ENCODE measurements around the gene CD72. TPM values are rescaled to one million over a fixed set of nuclear protein-coding genes. Genes with fewer than 3 reads are reported as not detected.

The CD72 gene
- total and polyA plus RNA-seq, 4 experiments from 2014 or later, result 1.4 to 6.5 (median 3.1) TPM

DNA sequence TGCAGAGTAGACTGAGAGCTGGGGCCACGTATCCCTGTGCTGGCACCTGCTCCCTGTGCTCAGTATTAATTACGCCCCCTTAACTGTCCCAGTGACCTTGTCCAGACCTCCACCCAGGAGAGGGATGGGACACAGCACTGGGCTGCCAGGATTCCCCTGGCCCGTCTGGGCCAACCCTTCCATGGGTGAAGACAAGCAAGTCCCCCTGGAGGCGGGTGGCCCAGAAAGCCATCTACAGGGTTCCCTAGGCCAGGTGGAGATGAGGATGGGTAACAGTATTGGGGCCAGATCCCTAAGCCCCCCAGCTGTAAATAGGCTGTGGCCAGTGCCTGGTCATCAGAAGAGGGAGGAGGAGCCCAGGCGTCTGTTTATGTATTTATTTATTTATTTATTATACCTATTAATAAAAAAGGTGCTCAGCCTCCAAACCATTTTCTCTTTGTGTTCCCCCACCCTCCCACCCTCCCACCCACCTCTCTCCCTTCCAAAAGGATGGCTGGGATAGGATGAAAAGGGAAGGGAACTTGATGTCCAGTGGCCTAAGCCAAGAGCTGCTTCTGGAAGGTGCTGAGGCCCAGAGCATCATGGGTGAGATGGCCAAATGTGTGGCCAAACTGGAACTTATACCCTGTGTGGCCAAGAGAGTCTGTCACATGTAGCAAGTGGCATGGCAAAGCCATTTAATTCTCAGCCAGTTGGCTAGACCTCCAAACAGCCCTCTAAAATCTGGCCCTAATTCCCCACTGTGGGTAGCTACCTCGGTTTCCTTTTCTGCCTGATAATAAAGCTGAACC, 56.5 kb downstream of the CD72 start:
- no peaks in the 10 kb centered on the region for H3K36me3 ChIP-seq (ENCODE audit: insufficient read depth, low read length)
- CTCF ChIA-PET (ENCODE audit: partially characterized antibody), result no interaction called here
- H3K27me3 ChIP-seq (ENCODE audit: insufficient read depth, low read length), result no peaks in the 10 kb centered on the region
- intact Hi-C loops (cut with micrococcal nuclease), result no loop called here
- H3K27ac Mint-ChIP-seq, result no peak overlapping the region
- POLR2A ChIA-PET (ENCODE audit: partially characterized antibody), result no interaction called here
- H3K4me3 Mint-ChIP-seq, result no peak overlapping the region
- no peaks in the 10 kb centered on the region for H3K4me1 Mint-ChIP-seq
- H3K9me3 ChIP-seq (ENCODE audit: control insufficient read depth in 1 of 2, low read length in 2 of 2), result no peaks in the 10 kb centered on the region
- H3K36me3 Mint-ChIP-seq, result peaks cover 0 to 4% of the 10 kb centered on the region in 2 donors
- no peak overlapping the region for H3K4me3 ChIP-seq (ENCODE audit: low read length in 2 of 2)
- no peak for DNase-seq
- H3K27me3 Mint-ChIP-seq, result no peaks in the 10 kb centered on the region
- H3K4me1 ChIP-seq (ENCODE audit: insufficient read depth, low read length), result no peaks in the 10 kb centered on the region
- H3K9me3 Mint-ChIP-seq, result no peaks in the 10 kb centered on the region
- H3K27ac ChIP-seq (ENCODE audit: low read depth, low read length), result no peak overlapping the region

DNA sequence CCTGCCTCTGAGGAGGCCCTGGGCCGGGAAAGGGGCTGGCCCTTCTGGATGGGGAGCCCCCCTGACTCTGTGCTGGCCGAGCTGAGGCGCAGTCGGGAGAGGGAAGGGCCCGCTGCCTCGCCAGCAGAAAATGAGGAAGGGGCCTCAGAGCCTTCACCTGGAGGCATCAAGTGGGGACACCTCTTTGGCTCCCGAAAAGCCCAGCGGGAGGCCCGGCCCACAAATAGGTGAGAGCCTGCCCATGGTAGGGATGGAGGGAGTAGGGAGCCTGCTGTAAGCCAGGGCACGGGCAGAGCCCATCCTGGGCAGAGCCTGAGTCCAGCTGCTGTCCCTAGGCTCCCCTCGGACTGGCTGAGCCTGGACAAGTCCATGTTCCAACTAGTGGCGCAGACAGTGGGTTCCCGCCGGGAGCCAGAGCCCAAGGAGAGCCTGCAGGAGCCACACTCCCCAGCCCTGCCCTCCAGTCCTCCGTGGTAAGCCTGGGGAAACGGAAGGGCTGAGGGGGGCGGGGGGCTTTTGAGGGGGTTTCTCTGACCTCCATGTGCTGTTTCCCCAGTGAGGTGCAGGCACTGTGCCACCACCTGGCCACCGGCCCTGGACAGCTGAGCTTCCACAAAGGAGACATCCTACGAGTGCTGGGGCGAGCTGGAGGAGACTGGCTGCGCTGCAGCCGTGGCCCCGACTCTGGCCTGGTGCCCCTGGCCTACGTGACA, 57.4 kb downstream of the CD72 start:
- H3K27ac Mint-ChIP-seq, result no peak overlapping the region
- CTCF ChIA-PET (ENCODE audit: partially characterized antibody), result no interaction called here

More for the DNA sequence above, 57.4 kb downstream of the CD72 start:
- no peaks in the 10 kb centered on the region for H3K4me1 Mint-ChIP-seq
- no peaks in the 10 kb centered on the region for H3K36me3 ChIP-seq (ENCODE audit: insufficient read depth, low read length)
- no peak overlapping the region for H3K4me3 ChIP-seq (ENCODE audit: low read length in 2 of 2)
- H3K4me1 ChIP-seq (ENCODE audit: insufficient read depth, low read length), result no peaks in the 10 kb centered on the region
- no peaks in the 10 kb centered on the region for H3K27me3 ChIP-seq (ENCODE audit: insufficient read depth, low read length)
- H3K27ac ChIP-seq (ENCODE audit: low read depth, low read length), result no peak overlapping the region
- intact Hi-C loops (cut with micrococcal nuclease), result no loop called here
- H3K9me3 ChIP-seq (ENCODE audit: control insufficient read depth in 1 of 2, low read length in 2 of 2), result no peaks in the 10 kb centered on the region
- no peaks in the 10 kb centered on the region for H3K27me3 Mint-ChIP-seq
- H3K36me3 Mint-ChIP-seq, result peaks cover 0 to 4% of the 10 kb centered on the region in 2 donors
- POLR2A ChIA-PET (ENCODE audit: partially characterized antibody), result no interaction called here
- no peak for DNase-seq
- H3K9me3 Mint-ChIP-seq, result no peaks in the 10 kb centered on the region
- no peak overlapping the region for H3K4me3 Mint-ChIP-seq

Small RNA genes within 50 kb of the gene (microRNA-seq; reads per million reads assigned to microRNA genes)
- not detected for gene MIR4667 (ENCODE audit: borderline microRNAs expressed, borderline number of aligned reads, borderline replicate concordance)

Other genes with a start within 250 kb of the CD72 start
- under 1 TPM; 0.50 to 0.55 TPM for gene RUSC2, start 128.3 kb downstream of the CD72 start, total RNA-seq
- under 1 TPM in 1 of 2 donors, not detected in 1; 0.05 TPM for gene RUSC2, start 128.3 kb downstream of the CD72 start, polyA plus RNA-seq
- 10 to 100 TPM; 48.9 to 53.5 TPM for gene TESK1, start 13.2 kb downstream of the CD72 start, total RNA-seq
- gene TESK1, start 13.2 kb downstream of the CD72 start, polyA plus RNA-seq, result 10 to 100 TPM in 1 of 2 donors, 1 to 10 TPM in 1; 3.3 to 17.1 TPM
- 10 to 100 TPM; 68.7 to 70.2 TPM for gene SIT1, start 32.5 kb upstream of the CD72 start, total RNA-seq
- gene SIT1, start 32.5 kb upstream of the CD72 start, polyA plus RNA-seq, result 100 to 1,000 TPM; 163 to 231 TPM
- over 10,000 TPM; 18,678 to 21,585 TPM for gene RMRP, start 39.6 kb upstream of the CD72 start, total RNA-seq
- gene RMRP, start 39.6 kb upstream of the CD72 start, polyA plus RNA-seq, result 10 to 100 TPM in 1 of 2 donors, not detected in 1; 54.3 TPM
- gene CCDC107, start 39.9 kb upstream of the CD72 start, total RNA-seq, result 10 to 100 TPM; 28.4 to 30.4 TPM
- 10 to 100 TPM; 90.5 to 92.5 TPM for gene CCDC107, start 39.9 kb upstream of the CD72 start, polyA plus RNA-seq
- not detected for gene ARHGEF39, start 46.8 kb upstream of the CD72 start, total RNA-seq
- gene ARHGEF39, start 46.8 kb upstream of the CD72 start, polyA plus RNA-seq, result 1 to 10 TPM; 1.0 to 1.1 TPM
- gene CA9, start 55.5 kb upstream of the CD72 start, total RNA-seq, result not detected
- gene CA9, start 55.5 kb upstream of the CD72 start, polyA plus RNA-seq, result not detected
- 10 to 100 TPM; 72.6 to 79.6 TPM for gene TPM2, start 71.5 kb upstream of the CD72 start, total RNA-seq
- under 1 TPM in 1 of 2 donors, not detected in 1; 0.79 TPM for gene TPM2, start 71.5 kb upstream of the CD72 start, polyA plus RNA-seq
- 100 to 1,000 TPM; 294 to 316 TPM for gene TLN1, start 113.8 kb upstream of the CD72 start, total RNA-seq
- 100 to 1,000 TPM in 1 of 2 donors, 10 to 100 TPM in 1; 13.7 to 137 TPM for gene TLN1, start 113.8 kb upstream of the CD72 start, polyA plus RNA-seq
- gene CREB3, start 114.3 kb upstream of the CD72 start, total RNA-seq, result 10 to 100 TPM; 24.8 to 25.6 TPM
- gene CREB3, start 114.3 kb upstream of the CD72 start, polyA plus RNA-seq, result 10 to 100 TPM; 45.0 to 59.7 TPM
- gene GBA2, start 130.8 kb upstream of the CD72 start, total RNA-seq, result 10 to 100 TPM; 61.1 to 66.3 TPM
- 10 to 100 TPM; 16.3 to 27.1 TPM for gene GBA2, start 130.8 kb upstream of the CD72 start, polyA plus RNA-seq
- 10 to 100 TPM; 31.8 to 33.8 TPM for gene RGP1, start 130.9 kb upstream of the CD72 start, total RNA-seq
- gene RGP1, start 130.9 kb upstream of the CD72 start, polyA plus RNA-seq, result 1 to 10 TPM; 6.1 to 9.9 TPM
- not detected for gene MSMP, start 135.9 kb upstream of the CD72 start, total RNA-seq
- gene MSMP, start 135.9 kb upstream of the CD72 start, polyA plus RNA-seq, result 1 to 10 TPM in 1 of 2 donors, not detected in 1; 1.2 TPM
- gene NPR2, start 173.2 kb upstream of the CD72 start, total RNA-seq, result 10 to 100 TPM; 15.8 to 15.9 TPM
- 1 to 10 TPM in 1 of 2 donors, under 1 TPM in 1; 0.97 to 3.3 TPM for gene NPR2, start 173.2 kb upstream of the CD72 start, polyA plus RNA-seq
- gene SPAG8, start 193.8 kb upstream of the CD72 start, total RNA-seq, result 1 to 10 TPM; 5.6 to 5.7 TPM
- 1 to 10 TPM; 1.0 to 1.7 TPM for gene SPAG8, start 193.8 kb upstream of the CD72 start, polyA plus RNA-seq
- 10 to 100 TPM; 22.9 to 30.2 TPM for gene HINT2, start 196.6 kb upstream of the CD72 start, total RNA-seq
- gene HINT2, start 196.6 kb upstream of the CD72 start, polyA plus RNA-seq, result 100 to 1,000 TPM in 1 of 2 donors, 10 to 100 TPM in 1; 75.4 to 111 TPM
- not detected for gene FAM221B, start 210.3 kb upstream of the CD72 start, total RNA-seq
- gene FAM221B, start 210.3 kb upstream of the CD72 start, polyA plus RNA-seq, result not detected
- gene TMEM8B, start 210.8 kb upstream of the CD72 start, total RNA-seq, result 10 to 100 TPM in 1 of 2 experiments, 1 to 10 TPM in 1; 7.4 to 10.5 TPM
- gene TMEM8B, start 210.8 kb upstream of the CD72 start, polyA plus RNA-seq, result 1 to 10 TPM; 2.0 to 2.4 TPM

Measured in CD4-positive, alpha-beta memory T cell (primary cell).